K562 (cell line): ENCODE data around the gene ILF2. TPM values are rescaled to one million over a fixed set of nuclear protein-coding genes. Genes with fewer than 3 reads are reported as not detected.

Source experiments
- E2F1 ChIP-seq: sonication (generic); formaldehyde crosslinking; IDR thresholded peaks from 2 replicates; pipeline ENCODE4 v1.8.1; 2023; ENCODE audit warnings: mild to moderate bottlenecking, missing genetic modification reagents, moderate library complexity
- EHMT2 ChIP-seq: fragments of 450-650 bp; IDR thresholded peaks from 2 replicates; pipeline ENCODE4 v1.6.1; 2018; ENCODE audit warnings: antibody characterized with exemption
- FOXA3 ChIP-seq, 2 experiments: fragments of 450-650 bp in 1 of 2; sonication (generic) in 1 of 2; formaldehyde crosslinking; IDR thresholded peaks in 1 of 2; conservative IDR thresholded peaks in 1 of 2; 2 replicates each; pipeline versions ENCODE4 v1.4.0 to v1.8.0; 2020 to 2022; ENCODE audit warnings: mild to moderate bottlenecking in 2 of 2, missing genetic modification reagents in 1 of 2
- IRF2 ChIP-seq: sonication (generic); formaldehyde crosslinking; IDR thresholded peaks from 2 replicates; pipeline ENCODE4 v1.8.1; 2022; ENCODE audit warnings: mild to moderate bottlenecking, missing genetic modification reagents
- MCM5 ChIP-seq: fragments of 450-650 bp; IDR thresholded peaks from 2 replicates; pipeline ENCODE4 v1.6.1; 2016; ENCODE audit warnings: low read depth
- MIER1 ChIP-seq: fragments of 450-650 bp; IDR thresholded peaks from 2 replicates; pipeline ENCODE4 v1.6.1; 2016; ENCODE audit warnings: antibody characterized with exemption, mild to moderate bottlenecking, low read depth
- MTA1 ChIP-seq: fragments of 450-650 bp; IDR thresholded peaks from 2 replicates; pipeline ENCODE4 v1.6.1; 2017; ENCODE audit warnings: borderline replicate concordance
- NCOA6 ChIP-seq: fragments of 450-650 bp; IDR thresholded peaks from 2 replicates; pipeline ENCODE4 v1.6.1; 2017; ENCODE audit warnings: mild to moderate bottlenecking
- NEUROD1 ChIP-seq: fragments of 150-350 bp; IDR thresholded peaks from 2 replicates; pipeline ENCODE4 v1.6.1; 2014; ENCODE audit warnings: borderline replicate concordance, low read length, low read depth; ENCODE audit not compliant: partially characterized antibody
- POLR2G ChIP-seq: fragments of 200-400 bp; formaldehyde crosslinking; IDR thresholded peaks from 2 replicates; pipeline ENCODE4 v1.6.1; 2017; ENCODE audit warnings: low read depth, mild to moderate bottlenecking, antibody characterized with exemption, low read length, moderate library complexity
- RBBP5 ChIP-seq: fragments of 200-600 bp; sonication (generic); IDR thresholded peaks from 2 replicates; pipeline ENCODE4 v1.6.1; 2012; ENCODE audit warnings: borderline replicate concordance, mild to moderate bottlenecking, low read length, control low read depth, inconsistent platforms; ENCODE audit not compliant: insufficient read depth, poor library complexity, severe bottlenecking
- SAFB ChIP-seq: fragments of 200-400 bp; formaldehyde crosslinking; IDR thresholded peaks from 2 replicates; pipeline ENCODE4 v1.6.1; 2017; ENCODE audit warnings: low read depth, low read length, borderline replicate concordance
- SAFB2 ChIP-seq: fragments of 200-400 bp; formaldehyde crosslinking; IDR thresholded peaks from 2 replicates; pipeline ENCODE4 v1.6.1; 2018; ENCODE audit warnings: borderline replicate concordance, low read length, low read depth, moderate library complexity; ENCODE audit not compliant: severe bottlenecking
- SNIP1 ChIP-seq: fragments of 450-650 bp; IDR thresholded peaks from 2 replicates; pipeline ENCODE4 v1.7.1; 2017; ENCODE audit warnings: low read depth, mild to moderate bottlenecking
- TBL1XR1 ChIP-seq, 2 experiments: IDR thresholded peaks; 2 replicates each; pipeline ENCODE4 v1.6.1; 2012; ENCODE audit warnings: improper control_type of control experiment in 2 of 2, low read length in 2 of 2, mild to moderate bottlenecking in 1 of 2
- TOE1 ChIP-seq, 2 experiments: fragments of 450-650 bp in 1 of 2; sonication (generic) in 1 of 2; formaldehyde crosslinking in 1 of 2; IDR thresholded peaks; 2 replicates each; pipeline versions ENCODE4 v1.7.1 to v1.8.0; 2016 to 2022; ENCODE audit warnings: borderline replicate concordance in 2 of 2, mild to moderate bottlenecking in 2 of 2, antibody characterized with exemption in 1 of 2, inconsistent platforms in 1 of 2, low read depth in 1 of 2, missing genetic modification reagents in 1 of 2, moderate library complexity in 1 of 2
- ZBTB17 ChIP-seq: fragments of 450-650 bp; formaldehyde crosslinking; IDR thresholded peaks from 2 replicates; pipeline ENCODE4 v1.4.0; 2020; ENCODE audit warnings: mild to moderate bottlenecking
- ZFP36 ChIP-seq: fragments of 150-350 bp; IDR thresholded peaks from 2 replicates; pipeline ENCODE4 v1.6.1; 2018; ENCODE audit warnings: low read length, low read depth; ENCODE audit not compliant: partially characterized antibody
- ZNF140 ChIP-seq: fragments of 250-450 bp; sonication (Bioruptor Pico); IDR thresholded peaks from 2 replicates; pipeline ENCODE4 v1.8.0; 2021; ENCODE audit warnings: moderate library complexity, mild to moderate bottlenecking, inconsistent platforms
- ZNF239 ChIP-seq: fragments of 250-450 bp; sonication (Bioruptor Pico); IDR thresholded peaks from 2 replicates; pipeline ENCODE4 v1.4.0; 2020; ENCODE audit warnings: mild to moderate bottlenecking
- ZNF263 ChIP-seq: sonication (generic); formaldehyde crosslinking; IDR thresholded peaks from 2 replicates; pipeline ENCODE4 v1.8.0; 2022; ENCODE audit warnings: mild to moderate bottlenecking, missing genetic modification reagents, borderline replicate concordance
- polyA plus RNA-seq, 8 experiments: library from polyadenylated mRNA; depleted of rRNA in 4 of 8; stranded (reverse) in 5 of 8; unstranded in 3 of 8; fragments of >200 nt; fragmentation: Nextera tagmentation in 2 of 8; fragmentation: Illumina TruSeq in 1 of 8; extraction: Ambion mirVana in 2 of 8; extraction: Trizol in 1 of 8; gene quantifications; 2 replicates each; pipeline versions ENCODE4 v1.2.1 to v1.2.3, GENCODE V29; 2011 to 2014; ENCODE audit warnings: inconsistent platforms in 1 of 8, missing spikeins in 1 of 8
- total RNA-seq, 7 experiments: library from RNA; depleted of rRNA in 6 of 7; stranded (reverse); fragments of >200 nt in 6 of 7; fragmentation: Illumina TruSeq in 2 of 7; extraction: Trizol in 2 of 7; gene quantifications; 2 replicates each; pipeline versions ENCODE4 v1.2.1 to v1.2.3, GENCODE V29; 2011 to 2021; ENCODE audit warnings: low replicate concordance in 1 of 7
- TF ChIP-seq, protein P1 (sequence below), 3 experiments: fragments of 200-800 bp in 1 of 3; sonication (Bioruptor generic) in 1 of 3; sonication (generic) in 1 of 3; formaldehyde crosslinking in 1 of 3; IDR thresholded peaks; 2 replicates each; pipeline versions ENCODE4 v1.6.1 to v1.8.0; 2016 to 2022; ENCODE audit warnings: mild to moderate bottlenecking in 2 of 3, missing compliant biosample characterization in 2 of 3, missing genetic modification characterization in 2 of 3, missing genetic modification reagents in 1 of 3

ILF2 gene
- total and polyA plus RNA-seq, 9 of the 15 experiments (the other 6 are each of a cell fraction or from before 2014, with no cell fraction given): 282 to 726 (median 474) TPM

GRCh38 chr1:153697191-153698019 lies 26.6 kb upstream of the ILF2 start (continued):
- TF ChIP-seq ZNF239 (CRISPR knock-in tag): no peak
- TF ChIP-seq NCOA6: no peak
- no peak for TF ChIP-seq MCM5
- TF ChIP-seq E2F1 (CRISPR knock-in tag): no peak
- TF ChIP-seq ZBTB17 (CRISPR knock-in tag): peak; percentile 54; the same call in 1 of the 2 replicates
- no peak; the same call in 1 of the 2 replicates for TF ChIP-seq TOE1 (IDR thresholded peaks at IDR 0.05; ENCODE audit: borderline replicate concordance)
- TF ChIP-seq TOE1 (CRISPR knock-in tag; IDR thresholded peaks at IDR 0.05; ENCODE audit: borderline replicate concordance, low read depth): no peak
- TF ChIP-seq ZNF263 (CRISPR knock-in tag): no peak
- peak in 1 of 2 experiments; percentile 67; a peak in 1 of 4 replicates for TF ChIP-seq TBL1XR1 (IDR thresholded peaks at IDR 0.05; ENCODE audit: low read length in 2 of 2)
- TF ChIP-seq MIER1: no peak; the same call in 1 of the 2 replicates
- TF ChIP-seq MTA1: no peak; the same call in 1 of the 2 replicates
- peak; percentile 60; the same call in 1 of the 2 replicates for TF ChIP-seq POLR2G
- peak; percentile 37 for TF ChIP-seq ZFP36
- no peak for TF ChIP-seq ZNF140 (CRISPR knock-in tag)
- TF ChIP-seq SNIP1: no peak
- TF ChIP-seq SAFB: no peak
- TF ChIP-seq RBBP5: no peak
- no peak for TF ChIP-seq SAFB2
- TF ChIP-seq EHMT2: no peak
- peak; percentile 53 for TF ChIP-seq NEUROD1
- TF ChIP-seq FOXA3 (CRISPR knock-in tag; conservative IDR thresholded peaks at IDR 0.05 in 1 of 2, IDR thresholded peaks at IDR 0.05 in 1 of 2): no peak
- no peak for TF ChIP-seq IRF2 (CRISPR knock-in tag)
- TF ChIP-seq, protein P1, sequence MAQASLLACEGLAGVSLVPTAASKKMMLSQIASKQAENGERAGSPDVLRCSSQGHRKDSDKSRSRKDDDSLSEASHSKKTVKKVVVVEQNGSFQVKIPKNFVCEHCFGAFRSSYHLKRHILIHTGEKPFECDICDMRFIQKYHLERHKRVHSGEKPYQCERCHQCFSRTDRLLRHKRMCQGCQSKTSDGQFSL (CRISPR knock-in tag; IDR thresholded peaks at IDR 0.05): no peak
- TF ChIP-seq, protein P1 (tag; IDR thresholded peaks at IDR 0.05): no peak; a peak in 1 of 4 replicates
